Islet precursor cell (in vitro differentiated cells): ENCODE results near the gene CASK.
"Not testable (repeated sequence)": the region's sequence is repeated elsewhere in the genome, so short reads cannot be mapped to it uniquely, and the experiment has no call there.

Experiments
- DNase-seq: peaks from one replicate; pipeline ENCODE4 v3.0.0-alpha.2; 2018

Gene CASK

DNA sequence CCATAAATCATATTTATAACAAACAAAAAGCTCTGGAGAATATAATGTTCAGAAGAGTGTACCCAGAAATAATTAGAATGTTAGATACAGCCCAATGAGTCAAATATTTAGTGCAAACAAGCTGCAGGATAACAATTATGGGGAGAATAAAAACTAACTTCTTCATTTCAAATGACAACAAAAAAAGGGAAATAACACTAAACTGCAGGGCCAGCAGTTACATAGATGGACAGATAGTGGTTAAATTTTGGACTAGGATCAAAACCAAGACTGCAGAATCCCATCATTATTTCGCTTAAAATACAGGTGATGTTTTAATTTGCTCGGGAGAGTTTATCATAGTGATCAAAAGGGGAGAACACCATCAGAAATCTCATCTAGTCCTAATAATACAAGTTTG, 235.2 kb downstream of the CASK start:
- DNase-seq = no peak

- no peak for DNase-seq
Measured at GRCh38 chrX:41686788-41687187, 236.6 kb downstream of the CASK start.

GRCh38 chrX:41684940-41685339, 238.4 kb downstream of the CASK start:
- no peak for DNase-seq

DNA sequence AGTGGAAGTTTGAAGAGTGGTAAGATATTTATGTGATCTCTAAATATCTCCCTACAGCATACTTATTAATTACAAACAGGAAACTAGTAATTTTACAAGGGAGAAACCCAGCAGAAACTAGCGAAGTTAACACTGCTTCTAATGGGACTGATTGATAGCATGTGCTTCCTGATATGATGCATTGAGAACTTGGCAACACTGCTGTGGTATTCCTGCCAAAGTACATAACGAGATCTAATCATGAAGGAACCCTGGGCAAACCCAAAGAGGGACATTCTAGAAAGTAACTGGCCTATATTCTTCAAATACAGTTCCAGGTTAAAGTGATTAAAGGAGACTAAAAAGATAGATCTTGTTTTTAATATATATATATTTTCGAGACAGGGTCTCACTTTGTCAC, 239.2 kb downstream of the CASK start:
- DNase-seq = no peak

DNA sequence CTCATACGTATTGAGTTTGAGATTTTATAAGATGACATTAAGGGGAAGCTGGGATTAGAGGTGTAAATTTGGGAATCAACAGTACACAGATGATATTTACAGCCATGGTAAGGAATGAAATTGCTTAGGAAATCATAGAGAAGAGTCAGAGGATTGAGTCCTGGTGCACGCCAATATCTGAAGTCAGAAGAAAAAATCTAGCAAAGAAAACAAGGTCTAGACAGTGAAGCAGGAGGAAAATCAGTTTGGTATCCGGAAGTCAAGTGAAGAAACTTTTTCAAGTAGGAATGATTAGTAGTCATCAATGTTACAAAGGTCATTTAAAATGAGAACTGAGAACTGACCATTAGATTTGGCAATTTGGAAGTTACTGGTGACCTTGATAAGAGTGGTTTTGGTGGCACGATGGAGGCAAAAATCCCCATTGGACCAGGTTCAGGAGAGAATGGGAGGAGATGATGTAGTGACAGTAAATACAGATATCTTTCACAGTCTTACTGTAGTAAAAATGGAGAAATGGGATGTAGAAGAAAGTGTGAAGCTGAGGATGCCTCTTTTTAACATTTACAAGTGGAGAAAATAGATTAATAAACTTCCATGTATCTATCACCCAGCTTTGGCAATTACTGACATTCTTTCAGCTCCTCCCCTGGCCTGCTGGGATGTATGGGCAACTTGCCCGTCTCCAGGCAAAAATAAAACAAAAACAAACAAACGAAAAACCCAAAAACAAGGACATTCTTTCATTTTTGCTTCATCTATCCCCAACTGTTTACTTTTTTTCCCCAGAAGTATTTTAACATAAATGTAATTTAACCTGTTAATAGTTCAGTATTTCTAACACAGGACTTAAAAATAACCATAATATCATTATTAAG, 245.9 kb downstream of the CASK start:
- DNase-seq = no peak

- not testable (repeated sequence) for DNase-seq
Measured at GRCh38 chrX:41676361-41676760, 247.0 kb downstream of the CASK start.

- no peak for DNase-seq
Measured at GRCh38 chrX:41672643-41673042, 250.7 kb downstream of the CASK start.

- no peak for DNase-seq
Measured at GRCh38 chrX:41671082-41671481, 252.3 kb downstream of the CASK start.

DNA sequence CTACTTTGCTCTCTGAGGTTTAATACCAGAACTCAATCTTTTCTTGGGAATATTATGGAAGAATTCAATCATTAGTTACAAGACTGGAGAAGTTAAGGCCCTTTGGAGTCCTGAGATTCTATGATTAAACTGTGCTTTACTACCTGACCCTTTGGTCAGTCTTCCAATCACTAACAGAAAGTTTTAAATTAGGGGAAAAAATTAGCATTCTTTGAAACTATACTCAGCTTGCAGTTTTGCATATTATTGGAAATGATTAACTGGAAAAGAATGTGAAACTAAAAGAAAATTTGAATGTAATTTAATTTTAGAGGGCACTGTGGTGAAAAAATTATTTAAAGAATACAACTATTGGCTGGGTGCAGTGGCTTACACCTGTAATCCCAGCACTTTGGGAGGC, 253.2 kb downstream of the CASK start:
- no peak for DNase-seq

DNA sequence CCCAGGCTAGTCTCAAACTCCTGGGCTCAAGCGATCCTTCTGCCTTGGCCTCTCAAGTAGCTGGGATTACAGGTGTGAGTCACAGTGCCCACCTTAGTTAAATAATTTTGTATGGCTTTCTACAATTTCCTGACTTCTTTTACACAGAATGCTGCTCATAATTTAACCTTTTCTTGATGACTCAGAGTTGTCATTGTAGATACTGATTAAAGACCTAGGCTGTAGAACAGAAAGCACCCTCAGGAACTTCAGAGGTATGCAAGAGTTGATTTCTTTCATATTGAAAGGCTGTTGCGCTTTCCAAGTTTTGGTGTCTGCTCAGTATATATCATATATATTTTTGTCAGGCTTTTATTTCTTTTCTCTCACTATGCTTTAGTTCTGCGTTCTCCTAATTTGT, 255.7 kb downstream of the CASK start:
- no peak for DNase-seq

DNA sequence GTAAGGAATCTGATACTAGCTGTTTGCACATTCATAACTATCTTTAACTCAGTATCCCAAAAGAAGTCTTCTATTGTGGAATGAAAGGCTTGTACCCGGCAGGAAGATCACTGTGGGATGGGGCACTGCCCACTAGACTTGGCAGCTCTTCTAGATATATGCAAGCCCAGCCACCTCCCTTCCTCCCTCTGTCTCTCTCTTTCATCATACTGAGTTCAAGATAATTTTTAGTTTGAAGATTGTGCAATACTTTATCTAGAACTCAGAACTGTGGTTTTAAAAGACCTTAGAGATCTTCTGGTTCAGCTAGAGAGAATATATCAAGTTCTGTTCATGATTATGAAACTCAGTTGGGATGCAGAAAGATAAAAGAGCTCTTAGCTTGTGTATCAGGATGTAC, 257.1 kb downstream of the CASK start:
- no peak for DNase-seq

GRCh38 chrX:41665686-41666085, 257.7 kb downstream of the CASK start:
- DNase-seq = no peak

DNA sequence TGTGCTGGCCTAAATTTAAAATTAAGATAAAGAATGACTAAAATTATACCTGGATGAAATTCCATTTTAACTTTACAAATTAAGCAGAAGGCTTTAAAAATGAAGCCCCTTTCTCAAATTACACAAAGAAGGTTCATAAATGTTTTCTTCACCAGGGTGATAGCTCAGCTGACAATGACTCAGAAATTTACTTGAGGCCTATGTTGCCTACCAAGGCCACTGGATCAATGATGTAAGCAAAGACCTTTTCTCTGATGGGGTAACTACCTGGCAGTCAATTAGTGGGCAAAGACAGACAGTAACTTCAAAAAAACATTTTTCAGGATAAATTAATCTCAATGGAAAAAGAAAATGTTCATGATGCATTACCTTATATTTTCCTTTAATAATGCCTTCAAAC, 258.4 kb downstream of the CASK start:
- DNase-seq = no peak

DNA sequence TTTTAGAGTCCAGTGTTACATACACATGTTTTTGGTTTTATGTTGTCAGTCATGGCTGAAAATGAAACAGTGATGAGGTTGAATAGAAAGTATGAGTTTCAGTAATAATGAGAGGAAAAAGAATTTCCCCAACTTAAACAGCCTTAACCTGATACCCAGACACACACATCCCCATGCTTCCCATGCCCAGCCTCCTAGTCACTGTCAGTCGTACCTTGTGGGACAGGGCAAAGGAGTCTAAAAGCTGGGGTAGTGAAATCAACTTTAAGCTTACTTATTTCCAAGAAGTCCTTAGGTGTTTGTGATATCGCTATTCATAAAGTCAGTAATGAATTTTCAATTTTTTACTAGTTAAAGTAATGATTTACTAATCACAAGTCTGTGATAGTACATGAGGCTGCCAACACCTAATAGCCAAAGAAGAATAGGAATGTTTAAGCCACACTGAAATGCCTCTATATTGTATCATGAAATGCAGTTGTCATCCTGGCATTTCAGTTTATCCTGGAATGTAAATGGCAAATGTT, 258.9 kb downstream of the CASK start:
- DNase-seq = no peak

DNA sequence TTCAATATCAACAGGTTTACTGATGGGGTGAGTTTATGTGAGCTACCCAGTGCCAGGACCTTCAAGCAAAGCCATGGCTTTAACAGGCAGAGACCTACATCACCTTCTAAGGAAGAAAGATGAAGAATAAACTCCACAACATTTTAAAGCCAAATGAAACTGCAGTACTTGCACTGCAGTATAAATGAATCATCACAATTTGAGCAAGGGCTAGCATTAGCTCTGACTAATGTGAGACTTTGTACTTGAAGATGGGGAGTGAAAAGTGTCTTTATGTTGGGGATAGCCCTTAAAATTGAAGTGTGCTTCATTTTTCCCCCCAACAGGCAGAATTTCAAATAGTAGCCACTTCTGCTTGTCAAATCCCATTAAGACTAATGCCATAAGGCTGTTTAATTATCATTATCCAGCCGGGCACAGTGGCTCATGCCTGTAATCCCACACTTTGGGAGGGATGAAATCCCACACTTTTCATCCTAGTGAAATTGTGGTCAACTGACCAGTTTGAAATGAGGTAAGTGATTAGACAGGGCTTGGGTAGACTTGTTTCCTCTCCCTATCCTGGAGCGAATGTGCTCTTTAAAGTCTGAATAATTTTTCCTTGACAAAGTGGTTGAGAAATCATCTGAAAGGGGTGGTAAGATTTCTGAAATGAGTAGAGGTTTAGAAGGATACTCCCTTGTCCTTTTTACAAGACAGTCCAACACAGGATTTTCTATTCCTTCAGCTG, 261.8 kb downstream of the CASK start:
- DNase-seq = no peak

DNA sequence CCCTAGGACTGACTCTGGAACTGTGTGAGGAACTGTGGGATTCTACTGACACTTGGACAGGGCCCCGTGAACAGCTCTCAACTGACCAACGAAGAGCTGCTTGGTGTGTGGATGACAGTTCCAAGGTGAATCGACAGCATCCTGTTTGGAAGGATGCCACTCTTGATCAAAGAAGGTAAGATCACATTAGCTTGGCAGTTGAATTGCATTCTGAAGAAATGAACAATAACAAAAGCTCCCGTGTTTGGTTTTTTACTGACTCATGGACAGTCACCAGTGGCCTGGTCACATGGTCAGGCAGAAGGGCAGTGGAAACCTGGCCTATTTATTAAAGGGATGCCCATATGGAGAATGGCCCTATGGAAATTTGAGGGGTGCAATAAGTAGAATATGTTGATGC, 267.7 kb downstream of the CASK start:
- DNase-seq = no peak

DNA sequence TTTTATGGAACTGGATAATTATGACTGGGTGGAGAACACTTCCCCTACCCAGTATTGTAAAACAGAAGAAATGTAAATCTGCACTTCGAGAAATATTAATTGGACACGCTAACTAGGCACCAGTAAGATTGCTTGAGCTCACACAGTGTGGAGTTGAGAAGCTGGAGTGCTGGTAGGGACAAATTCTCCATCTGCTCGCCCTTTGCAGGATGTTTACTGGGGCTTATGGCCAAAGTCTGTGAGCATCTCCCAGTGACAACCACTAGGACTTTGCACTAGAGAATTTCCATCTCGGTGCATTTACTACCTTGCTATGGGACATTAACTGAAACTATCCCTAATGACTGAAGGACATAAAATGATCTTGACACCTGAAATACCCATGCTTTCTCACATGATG, 268.3 kb downstream of the CASK start:
- no peak for DNase-seq

- no peak for DNase-seq
Measured at GRCh38 chrX:41653125-41653524, 270.2 kb downstream of the CASK start.

DNA sequence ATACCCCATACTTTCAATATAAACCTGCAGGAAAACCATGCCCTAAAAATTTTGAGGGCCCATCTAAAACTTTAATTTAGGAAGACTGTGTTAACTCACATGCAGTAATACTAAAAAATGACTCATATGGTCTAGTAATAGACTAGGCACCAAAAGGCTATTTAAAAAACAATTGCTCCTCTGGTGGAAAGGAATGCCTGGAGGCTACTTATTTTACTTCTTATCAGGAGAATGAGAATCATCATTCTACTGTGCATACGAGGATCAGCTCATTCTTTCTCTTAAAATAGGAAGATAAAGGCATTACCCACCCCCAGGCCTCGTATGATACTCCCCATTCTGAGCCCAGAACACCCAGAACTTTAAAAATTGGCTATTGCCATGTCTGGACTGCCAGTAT, 277.2 kb downstream of the CASK start:
- DNase-seq = not testable (repeated sequence)

DNA sequence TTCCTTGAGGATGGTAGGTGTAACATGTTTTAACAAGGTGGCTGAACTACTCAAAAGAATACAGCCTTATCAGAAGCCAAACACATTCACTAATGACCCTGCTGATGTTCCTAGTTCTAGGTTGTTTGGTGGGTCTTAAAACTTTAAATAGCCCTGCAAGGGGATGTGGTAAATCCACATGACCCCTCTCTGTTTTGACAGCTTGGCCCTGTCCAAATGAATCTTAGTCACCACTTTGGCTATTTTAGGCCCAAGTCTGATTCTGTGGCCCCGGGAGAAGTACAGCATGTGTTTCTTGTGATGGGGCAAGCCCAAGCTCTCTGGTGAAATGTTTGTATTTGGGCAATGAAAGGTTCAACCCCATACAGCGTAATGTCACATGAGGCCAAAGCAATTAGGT, 289.1 kb downstream of the CASK start:
- DNase-seq = no peak

DNA sequence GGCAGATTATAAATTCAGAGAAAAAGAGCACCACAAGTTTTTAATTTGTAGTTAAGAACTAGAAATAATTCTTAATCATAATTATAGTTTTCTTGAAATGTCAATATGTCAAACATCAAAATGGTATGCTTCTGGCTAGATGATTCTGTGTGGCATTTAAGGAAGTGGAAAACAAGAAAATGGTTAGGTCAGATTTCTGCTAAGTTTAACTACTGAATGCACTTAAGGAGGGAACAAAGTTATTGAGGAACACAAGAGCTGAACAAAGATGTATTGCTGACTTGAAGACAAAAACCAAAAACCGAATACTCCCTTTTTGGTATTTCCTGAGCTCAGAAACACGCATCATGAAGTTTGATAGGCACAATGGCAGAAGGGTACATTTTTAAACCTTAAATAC, 293.3 kb downstream of the CASK start:
- DNase-seq = no peak

- DNase-seq = no peak
Measured at GRCh38 chrX:41629539-41629938, 293.8 kb downstream of the CASK start.

DNA sequence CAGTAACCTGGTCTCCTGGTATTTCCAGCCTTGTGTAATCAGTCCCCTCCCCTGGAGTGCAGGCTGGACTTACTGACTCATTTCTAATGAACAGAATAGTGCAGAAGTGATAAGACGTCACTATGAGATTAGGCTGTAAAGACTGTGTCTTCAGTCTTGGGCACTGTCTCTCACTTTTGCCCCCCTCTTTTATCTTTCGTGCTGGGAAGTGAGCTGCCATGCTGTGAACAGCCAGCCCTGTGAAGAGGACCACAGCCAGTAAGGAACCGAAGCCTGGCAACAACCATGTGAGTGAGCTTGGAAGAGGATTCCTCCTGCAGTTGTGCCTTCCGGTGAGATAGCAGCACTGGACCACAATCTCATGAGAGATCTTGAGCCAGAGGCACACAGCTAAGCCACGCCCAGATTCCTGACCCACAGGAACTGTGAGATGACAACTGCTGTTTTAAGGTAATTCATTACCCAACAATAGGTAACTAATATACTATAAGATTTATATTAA, 302.1 kb downstream of the CASK start:
- DNase-seq = peak; percentile 95

- DNase-seq = no peak
Measured at GRCh38 chrX:41619221-41619620, 304.1 kb downstream of the CASK start.
